Bronchial epithelial cell (primary cell): ENCODE results near the gene HOXD3. TPM values are rescaled to one million over a fixed set of nuclear protein-coding genes. Genes with fewer than 3 reads are reported as not detected.
A peak's percentile ranks its signal among the peaks of the same experiment; 100 is the strongest.

ENCODE experiments used
- DNase-seq: peaks from one replicate; pipeline ENCODE4 v3.0.0-alpha.2; 2010; ENCODE audit warnings: low read depth
- FAIRE-seq: peaks from 2 replicates; lab custom pipeline; 2011; peaks lifted over from hg19 to GRCh38; lab: Jason Lieb, UNC
- H3K27me3 ChIP-seq: 2 replicates; pipeline ENCODE4 v1.5.1; 2011; ENCODE audit warnings: low read length; ENCODE audit not compliant: control insufficient read depth, insufficient read depth
- H3K36me3 ChIP-seq: 2 replicates; pipeline ENCODE4 v1.5.1; 2011; ENCODE audit warnings: low read length; ENCODE audit not compliant: control insufficient read depth, insufficient read depth
- H3K4me3 ChIP-seq: 2 replicates; pipeline ENCODE4 v1.5.1; 2011; ENCODE audit warnings: mild to moderate bottlenecking, low read depth, low read length, control low read depth
- total RNA-seq: library from RNA; depleted of rRNA; stranded (reverse); fragments of >200 nt; gene quantifications from 2 replicates; pipeline ENCODE4 v1.2.1, GENCODE V29; 2014
- TF ChIP-seq, protein P1 (sequence below): IDR thresholded peaks from 2 replicates; pipeline ENCODE4 v1.5.1; 2011; ENCODE audit warnings: mild to moderate bottlenecking, moderate library complexity, low read length, control low read depth, inconsistent platforms; ENCODE audit not compliant: insufficient read depth, severe bottlenecking

Gene HOXD3
- total RNA-seq, 1 donor from 2014 or later, result not detected

DNA sequence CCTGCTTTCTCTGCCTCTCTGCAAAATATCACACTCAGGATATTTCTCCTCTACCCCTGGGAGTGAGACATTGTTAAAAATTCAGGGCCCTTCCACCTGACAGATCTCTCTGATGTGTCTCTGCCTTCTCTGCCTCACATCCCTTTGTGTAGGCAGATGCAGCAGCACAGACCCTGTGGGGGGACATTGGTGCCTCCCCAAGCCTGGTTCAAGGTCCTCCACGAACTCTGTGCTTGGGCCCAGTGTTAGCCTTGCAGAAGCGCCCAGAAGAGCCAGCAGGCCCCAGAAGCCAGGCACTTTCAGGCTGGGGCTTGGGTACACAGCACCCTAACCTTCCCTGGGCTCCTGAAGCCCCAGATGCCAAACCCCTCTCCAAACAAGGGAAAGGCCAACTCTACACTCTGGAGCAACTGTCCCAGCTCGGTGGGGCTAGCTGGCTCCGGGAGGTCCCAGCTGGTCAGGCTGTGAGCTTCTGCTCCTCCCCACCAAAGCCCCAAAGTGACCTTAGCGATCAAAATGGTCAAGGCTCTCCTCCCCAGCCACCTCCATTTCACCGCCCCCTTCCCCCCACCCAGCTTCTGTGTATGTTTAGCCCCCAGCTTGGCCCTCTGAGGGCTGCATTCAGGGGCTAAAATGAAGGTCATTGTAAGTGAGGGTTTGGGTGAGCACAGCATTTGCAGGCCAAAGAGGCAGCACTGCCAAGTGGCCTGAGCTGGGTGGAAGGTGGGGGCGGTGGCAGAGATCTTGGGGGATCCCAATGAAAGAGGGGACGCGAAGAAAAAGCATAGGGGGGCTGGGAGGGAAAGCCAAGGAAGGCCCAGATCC lies 31.9 kb upstream of the HOXD3 start:
- TF ChIP-seq, protein P1, sequence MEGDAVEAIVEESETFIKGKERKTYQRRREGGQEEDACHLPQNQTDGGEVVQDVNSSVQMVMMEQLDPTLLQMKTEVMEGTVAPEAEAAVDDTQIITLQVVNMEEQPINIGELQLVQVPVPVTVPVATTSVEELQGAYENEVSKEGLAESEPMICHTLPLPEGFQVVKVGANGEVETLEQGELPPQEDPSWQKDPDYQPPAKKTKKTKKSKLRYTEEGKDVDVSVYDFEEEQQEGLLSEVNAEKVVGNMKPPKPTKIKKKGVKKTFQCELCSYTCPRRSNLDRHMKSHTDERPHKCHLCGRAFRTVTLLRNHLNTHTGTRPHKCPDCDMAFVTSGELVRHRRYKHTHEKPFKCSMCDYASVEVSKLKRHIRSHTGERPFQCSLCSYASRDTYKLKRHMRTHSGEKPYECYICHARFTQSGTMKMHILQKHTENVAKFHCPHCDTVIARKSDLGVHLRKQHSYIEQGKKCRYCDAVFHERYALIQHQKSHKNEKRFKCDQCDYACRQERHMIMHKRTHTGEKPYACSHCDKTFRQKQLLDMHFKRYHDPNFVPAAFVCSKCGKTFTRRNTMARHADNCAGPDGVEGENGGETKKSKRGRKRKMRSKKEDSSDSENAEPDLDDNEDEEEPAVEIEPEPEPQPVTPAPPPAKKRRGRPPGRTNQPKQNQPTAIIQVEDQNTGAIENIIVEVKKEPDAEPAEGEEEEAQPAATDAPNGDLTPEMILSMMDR, result no peak
- Histone ChIP-seq H3K4me3 (no peak overlapping the region), H3K36me3 (no peaks in the 10 kb centered on the region), H3K27me3 (peaks cover 74% of the 10 kb centered on the region)
- DNase-seq (no peak), FAIRE-seq (no peak)

DNA sequence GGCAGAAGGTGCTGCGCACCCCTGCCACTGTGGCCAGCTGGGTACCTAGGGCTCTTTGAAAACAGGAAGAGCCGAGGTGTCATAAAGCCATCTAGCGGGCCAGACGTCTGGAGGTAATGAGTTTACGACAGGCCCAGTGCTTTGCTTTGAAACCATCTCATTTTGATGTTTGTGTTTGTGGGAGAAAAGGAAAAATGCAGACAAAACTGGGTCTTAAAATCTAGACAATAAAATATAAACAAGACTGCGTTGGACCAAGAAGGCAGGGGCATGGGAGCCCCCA lies 31.4 kb upstream of the HOXD3 start:
- no peak overlapping the region for H3K4me3 ChIP-seq
- TF ChIP-seq, protein P1, result no peak
- H3K36me3 ChIP-seq, result no peaks in the 10 kb centered on the region
- no peak for DNase-seq
- no peak for FAIRE-seq
- H3K27me3 ChIP-seq, result peaks cover 70% of the 10 kb centered on the region

DNA sequence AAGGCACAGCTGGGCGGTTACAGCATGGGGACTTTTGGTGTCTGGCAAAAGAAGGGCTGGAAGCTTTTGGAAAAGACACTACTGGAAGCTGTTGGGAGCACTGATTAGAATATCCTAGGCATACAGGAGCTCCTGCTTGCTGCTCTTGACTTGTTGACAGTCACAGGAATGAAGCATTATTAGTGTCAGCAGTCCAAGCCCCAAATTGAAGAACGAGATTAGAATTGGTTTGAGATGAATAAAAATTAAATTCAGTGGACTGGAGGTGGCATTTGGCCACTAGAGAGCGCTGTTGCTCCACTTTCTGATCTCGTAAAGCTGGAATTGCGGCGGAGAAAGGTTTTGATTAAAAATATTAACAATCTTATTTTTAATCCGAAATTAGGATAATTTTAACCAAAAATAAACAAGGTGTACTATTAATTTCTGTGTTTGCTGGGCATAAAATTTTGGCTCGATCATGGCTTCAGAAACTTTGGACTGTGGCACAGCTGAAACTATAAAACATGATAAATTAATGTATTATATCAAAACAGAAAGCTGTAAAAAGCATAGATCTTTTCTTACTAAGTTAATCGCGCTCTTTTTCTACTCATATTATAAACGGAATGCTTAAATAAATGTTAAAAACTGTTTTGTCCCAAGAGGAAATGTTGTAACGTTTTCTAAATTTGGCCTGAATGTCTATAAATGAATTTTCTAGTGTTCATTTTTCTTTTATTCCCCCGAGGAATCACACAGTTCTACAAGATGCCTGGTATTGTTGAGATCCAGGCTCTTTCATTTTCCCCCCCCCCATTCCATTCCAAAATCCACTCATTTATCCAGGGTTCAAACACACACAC lies 30.0 kb upstream of the HOXD3 start:
- peaks cover 70% of the 10 kb centered on the region for H3K27me3 ChIP-seq
- TF ChIP-seq, protein P1, result peak; percentile 59
- H3K36me3 ChIP-seq, result no peaks in the 10 kb centered on the region
- FAIRE-seq (no peak), DNase-seq (peak; percentile 43)
- no peak overlapping the region for H3K4me3 ChIP-seq

DNA sequence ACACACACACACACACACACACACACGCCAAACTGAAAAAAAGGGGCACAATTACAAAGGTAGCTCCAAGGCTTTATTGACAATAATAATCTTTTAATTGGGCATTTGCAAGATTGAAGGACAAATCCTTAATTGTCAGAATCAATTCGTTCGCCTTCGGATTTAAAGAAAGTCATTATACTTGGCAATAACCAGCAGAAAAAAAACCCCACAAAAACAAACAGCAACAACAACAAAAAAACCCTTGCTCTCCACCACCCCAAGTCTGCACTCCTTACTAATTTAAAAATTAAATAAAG lies 29.4 kb upstream of the HOXD3 start:
- Histone ChIP-seq H3K27me3 (peaks cover 71% of the 10 kb centered on the region), H3K36me3 (no peaks in the 10 kb centered on the region), H3K4me3 (no peak overlapping the region)
- TF ChIP-seq, protein P1, result no peak
- DNase-seq (no peak), FAIRE-seq (no peak)

DNA sequence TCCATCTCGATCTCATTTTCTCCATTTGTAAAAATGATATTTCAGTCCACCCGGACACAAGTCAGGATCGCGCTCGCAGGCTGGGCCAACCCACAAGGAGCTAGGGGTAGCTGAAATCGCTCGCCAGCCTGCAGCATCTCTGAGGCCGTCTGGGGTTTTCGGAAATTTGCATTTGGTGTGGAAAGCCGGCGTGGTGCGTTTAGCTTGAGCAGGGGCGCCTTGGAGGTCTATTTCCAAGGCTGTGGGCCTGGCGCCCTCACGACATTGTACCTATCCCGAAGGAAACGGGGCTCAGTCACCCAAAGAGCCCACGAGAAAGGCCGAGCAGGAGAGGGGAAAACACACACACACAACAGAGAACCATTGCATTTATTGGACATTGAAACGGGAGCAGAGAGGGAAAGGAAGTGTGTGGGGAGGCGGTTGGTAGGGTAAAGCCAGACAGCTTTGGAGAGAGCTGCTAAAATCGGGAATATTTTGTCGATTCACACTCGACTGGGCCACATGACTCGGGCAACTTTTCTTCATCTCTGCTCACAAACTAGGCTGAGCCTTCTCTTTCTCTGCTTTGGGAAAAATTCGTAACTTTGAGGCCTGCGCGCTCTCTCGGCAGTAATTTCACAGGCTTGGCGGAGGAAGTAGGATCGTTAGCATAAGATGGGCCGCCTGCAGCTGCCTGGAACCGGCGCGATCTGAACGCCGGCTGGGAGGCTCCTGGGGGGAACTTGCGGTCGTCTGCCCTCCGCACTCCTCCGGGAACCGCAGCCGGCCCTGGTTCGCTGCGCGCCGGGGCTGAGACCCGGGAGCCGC lies 28.7 kb upstream of the HOXD3 start:
- Histone ChIP-seq H3K27me3 (peaks cover 74% of the 10 kb centered on the region), H3K4me3 (no peak overlapping the region), H3K36me3 (no peaks in the 10 kb centered on the region)
- DNase-seq, result no peak
- TF ChIP-seq, protein P1, result no peak
- no peak for FAIRE-seq
